CD4-positive, alpha-beta T cell treated with Interleukin-2 at 100 ng/mL for 4 hours (primary cell): ENCODE data around the gene AKR7A2.

Source experiments
- DNase-seq: peaks from one replicate; pipeline ENCODE4 v3.0.0-alpha.2; 2020; ENCODE audit warnings: low spot score

Gene AKR7A2

DNA sequence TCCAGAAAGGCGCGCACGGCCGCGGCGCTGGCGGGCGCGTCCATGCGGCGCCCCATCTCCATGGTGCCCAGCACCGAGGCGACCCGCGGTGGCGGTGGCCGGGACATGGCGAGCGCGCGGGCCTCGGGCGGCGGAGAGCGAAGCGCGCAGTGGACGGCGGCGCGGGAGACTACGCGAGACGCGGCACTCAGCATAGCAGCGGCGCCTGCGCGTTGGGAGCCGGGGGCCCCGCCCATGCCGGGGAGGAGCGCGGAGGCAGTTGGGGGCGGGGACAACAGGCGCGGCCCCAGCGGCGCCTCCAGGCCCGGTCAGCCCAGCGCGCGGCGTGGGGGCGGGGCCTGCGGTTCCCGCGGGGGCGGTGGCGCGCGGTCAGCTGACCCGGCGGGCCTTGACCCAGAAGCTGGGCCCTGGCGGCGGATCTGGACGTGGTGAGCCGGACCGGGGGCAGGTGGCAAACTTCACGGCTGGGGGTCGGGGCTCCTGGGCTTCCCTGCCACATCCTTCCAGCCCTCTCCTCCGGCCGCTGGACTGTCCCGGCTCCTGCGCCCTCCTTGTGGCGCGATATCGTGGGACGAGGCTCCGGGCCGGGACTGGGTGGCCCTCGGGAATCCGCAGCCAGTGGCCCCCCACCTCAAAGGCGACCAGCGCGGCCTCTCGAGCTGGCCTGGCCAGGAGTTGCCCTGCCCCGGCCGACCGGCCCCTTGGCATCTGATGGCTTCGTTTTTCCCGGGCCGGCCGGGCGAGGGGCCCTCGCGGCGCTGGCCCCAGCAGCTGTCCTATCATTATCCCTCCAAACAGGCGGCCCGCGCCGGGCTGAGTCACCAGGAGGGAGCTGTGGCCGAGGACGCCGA is at the start of gene AKR7A2, which contains the start of gene SLC66A1:
Gene AKR7A2, minus strand, starts transcription at position 214 of the 851 bp plus-strand sequence. Its CDS starts 20 bp downstream, at position 194.
Gene SLC66A1, plus strand, starts transcription at position 396 of the 851 bp plus-strand sequence. CDS start 5,352 bp downstream, outside the sequence.
- DNase-seq: peak; percentile 91

DNA sequence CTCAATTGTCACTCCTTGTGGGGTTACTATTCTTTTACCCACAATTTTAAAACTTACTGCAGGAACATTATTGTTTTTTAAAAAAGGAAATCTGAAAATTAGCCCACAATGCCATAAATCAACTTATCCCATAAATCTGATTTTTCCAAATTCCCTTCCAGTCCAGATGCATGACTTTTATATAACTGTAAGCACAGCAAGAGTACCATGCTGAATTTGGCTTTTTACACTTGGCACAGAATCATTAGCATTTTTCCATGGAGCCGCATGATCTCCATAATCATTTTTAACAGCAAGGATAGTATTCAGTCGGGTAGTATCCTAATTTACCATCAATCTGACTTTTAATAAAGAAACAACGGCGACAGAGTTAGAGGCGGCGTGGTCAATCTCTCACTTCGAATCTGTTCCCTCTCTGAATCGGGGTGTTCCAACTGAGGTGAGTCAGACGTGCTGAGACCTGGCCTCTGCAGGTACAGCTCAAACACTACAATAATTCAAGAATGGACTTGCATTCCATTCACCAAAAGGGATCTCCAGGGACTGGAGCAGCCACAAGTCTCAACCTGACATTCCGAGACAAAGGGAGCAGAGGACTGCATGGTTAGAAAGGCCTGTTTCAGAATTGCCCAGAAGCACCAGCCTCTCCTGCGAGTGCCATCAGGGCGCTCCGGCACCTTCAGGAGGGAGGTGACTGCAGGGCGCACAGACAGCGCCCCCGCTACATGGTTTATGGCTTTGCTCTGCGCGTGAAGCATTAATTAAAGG is 49.1 kb upstream of the AKR7A2 start:
- DNase-seq: no peak

DNA sequence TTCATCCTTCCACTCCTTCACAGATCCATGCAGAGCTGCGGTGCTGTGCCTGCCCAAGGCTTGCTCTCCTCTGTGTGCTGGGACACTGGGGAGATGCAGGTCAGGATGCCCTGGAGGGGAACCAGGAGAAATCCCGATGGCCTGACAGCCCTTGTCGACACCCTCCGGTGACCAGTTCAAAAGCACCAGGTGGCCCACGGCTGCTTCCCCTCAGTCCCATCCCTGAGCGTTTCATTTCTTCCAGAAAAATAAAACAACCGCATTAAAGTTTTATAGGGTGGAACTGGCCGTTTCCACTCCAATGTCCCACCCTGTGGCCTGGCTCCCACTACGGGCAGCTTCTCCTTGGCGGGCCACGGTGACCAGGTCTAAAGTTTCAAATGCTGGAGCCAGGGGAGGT is 48.5 kb upstream of the AKR7A2 start:
- no peak for DNase-seq

DNA sequence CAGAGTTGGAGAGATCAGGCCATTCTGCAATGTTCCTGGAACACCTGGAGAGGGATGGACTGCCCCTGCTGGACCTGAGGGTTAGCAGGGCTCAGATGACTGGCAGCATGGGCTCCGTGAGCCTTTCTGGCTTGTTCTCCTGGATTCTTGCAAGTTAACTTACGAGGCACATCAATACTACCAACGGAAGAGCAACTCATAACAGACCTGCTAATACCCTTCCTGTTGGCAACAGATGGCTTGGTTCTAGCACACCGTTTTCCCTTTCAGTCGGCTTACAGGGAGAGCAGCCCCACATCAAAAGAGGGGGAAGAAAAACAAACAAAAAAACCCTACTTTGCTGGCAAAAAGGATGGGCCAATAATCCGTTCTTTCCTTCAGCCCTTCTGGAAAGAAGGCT is 48.1 kb upstream of the AKR7A2 start:
- no peak for DNase-seq

DNA sequence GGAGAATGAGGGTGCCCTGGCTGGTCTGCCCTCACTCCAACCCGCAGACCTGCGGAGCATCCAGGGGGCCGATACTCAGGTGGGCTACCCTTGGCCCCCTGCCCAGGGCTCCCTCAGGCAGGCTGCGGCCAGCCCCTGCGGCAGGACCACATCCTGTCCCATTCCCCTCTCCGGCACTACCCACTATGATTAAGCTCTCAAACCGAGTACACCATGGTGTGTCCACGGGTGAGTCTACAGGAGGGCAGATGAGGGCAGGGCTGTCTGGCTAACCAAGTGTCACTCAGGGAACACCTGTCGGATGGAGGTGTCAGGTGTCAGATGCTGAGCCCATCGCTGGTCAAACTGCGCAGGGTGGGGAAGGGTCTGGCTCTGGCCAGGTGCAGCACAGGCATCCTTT is 47.4 kb upstream of the AKR7A2 start:
- no peak for DNase-seq

DNA sequence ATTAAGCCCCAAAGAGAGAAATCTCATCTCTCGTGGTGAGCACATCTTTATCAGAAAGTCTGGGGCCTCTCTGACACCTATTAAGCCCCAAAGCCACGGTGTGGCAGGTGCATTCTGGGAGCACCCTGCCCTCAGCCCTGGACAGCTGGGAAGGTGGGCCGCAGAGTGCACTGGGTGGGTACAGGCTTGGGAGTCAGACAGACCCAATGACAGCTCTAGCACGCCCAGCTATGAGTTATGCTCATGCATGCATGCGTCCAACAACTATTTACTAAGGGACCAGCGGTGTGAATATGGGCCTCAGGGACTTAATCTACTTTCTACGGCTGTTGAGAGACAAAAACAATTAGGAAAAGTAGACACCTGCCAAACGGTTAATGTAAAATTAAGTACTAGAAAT is 46.8 kb upstream of the AKR7A2 start:
- no peak for DNase-seq

DNA sequence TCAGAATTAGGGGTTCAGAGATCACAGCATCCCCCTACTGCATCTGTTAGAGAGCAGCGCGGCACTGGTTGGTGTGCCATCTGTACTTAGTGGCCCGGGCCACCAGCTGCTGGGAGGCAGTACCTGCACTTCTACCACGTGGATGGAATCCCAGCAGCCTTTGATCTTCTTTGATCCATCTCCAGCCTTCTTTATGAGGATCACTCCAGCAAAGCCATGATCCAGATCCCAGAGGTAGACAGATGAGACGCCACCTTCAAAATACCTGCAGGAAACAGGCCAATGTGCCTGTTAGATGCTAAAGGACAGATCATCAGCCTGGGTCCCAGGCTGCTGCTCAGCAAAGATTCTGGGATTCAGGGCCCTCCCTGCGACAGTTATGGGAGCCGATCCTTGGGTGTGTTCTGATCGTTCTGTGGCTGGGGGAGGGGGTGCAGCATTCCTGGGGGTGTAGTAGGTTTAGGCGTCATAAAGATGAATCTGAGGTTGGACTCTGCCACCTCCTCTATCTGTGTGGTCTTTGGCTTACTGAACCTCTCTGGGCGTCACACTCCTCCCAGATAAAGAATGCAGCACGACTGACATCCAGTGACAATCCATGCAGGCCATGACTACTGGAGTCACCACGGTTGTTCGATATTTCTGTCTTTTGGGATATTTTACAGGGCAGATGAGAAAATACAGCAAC is 45.5 kb upstream of the AKR7A2 start:
- no peak for DNase-seq

DNA sequence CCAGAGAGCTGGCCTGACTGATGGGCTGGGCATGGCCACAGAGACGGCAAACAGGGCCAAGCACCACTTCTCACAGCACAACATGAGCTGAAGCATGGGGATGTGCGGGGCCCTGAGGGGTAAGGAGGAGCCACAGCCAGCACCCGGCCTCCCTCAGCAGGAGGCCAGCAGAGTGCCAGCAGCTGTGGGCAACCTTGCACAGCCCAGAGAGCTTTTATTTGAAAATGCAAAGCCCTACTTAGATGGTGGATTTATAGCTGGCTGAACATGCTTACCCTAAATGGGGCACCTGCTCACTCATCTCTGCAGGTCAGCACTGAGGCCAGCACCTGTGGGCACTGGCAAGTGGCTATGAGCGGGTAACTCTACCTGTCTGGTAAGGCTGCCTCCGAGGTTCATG is 44.3 kb upstream of the AKR7A2 start:
- DNase-seq: no peak

DNA sequence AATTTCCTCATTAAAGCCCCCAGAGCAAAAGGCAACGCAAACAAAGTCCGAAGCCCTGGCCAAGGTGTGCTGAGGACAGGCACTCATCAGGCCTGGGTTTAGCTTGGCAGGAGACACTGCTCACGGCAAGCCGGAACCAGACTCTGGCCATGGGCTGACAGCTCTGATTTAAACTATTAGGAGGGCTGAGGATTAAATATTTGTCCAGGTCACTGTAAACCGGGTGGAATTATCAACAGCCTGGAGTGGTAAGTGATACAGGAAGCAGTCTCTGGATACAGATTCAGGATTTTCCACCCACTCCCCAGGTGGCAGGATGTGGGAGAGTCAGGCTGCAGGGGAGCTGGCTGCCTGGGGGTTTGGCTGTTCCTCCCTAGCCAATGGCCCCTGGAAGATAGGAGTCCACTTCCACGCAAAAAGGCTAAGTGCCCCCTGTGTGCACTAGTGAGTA is 42.6 kb upstream of the AKR7A2 start:
- DNase-seq: no peak

DNA sequence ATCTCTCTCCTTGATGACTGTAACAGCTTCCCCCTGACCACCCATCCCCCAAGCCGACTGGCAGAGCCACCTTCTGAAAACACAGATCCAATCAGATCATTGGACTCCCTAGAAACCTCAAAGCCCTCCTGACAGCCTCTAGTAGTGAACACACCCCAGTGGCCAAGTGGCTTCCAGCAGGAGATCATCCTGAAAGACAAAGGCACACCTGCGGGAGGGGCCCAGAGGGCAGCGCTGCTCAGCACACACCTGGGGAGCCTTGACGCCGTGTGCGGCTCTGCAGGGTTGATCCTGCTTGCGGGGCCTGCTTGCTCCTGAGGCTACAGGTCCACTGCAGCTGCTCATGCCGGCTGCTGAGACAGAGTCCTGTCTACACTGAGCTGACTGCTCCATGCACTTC is 41.7 kb upstream of the AKR7A2 start:
- DNase-seq: no peak

DNA sequence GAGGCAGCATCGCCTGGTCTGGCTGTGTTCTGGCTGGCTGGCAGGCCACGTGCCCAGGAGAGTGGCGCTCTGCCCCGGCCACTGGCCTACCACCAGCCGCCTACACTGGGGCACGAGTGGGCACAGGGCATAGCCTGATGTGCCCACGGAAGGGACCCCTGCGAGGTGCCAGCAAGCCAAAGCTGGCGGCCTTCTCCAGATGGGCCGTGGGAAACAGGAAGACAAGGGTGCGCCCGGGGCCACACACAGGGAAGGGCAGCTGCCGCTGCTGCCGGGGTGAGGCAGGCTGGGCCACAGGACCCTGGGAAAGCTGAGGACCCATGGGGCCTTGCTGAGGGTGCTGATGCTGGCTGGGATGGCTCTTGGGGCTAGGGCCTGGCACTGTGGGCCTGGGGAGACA is 40.9 kb upstream of the AKR7A2 start:
- no peak for DNase-seq

DNA sequence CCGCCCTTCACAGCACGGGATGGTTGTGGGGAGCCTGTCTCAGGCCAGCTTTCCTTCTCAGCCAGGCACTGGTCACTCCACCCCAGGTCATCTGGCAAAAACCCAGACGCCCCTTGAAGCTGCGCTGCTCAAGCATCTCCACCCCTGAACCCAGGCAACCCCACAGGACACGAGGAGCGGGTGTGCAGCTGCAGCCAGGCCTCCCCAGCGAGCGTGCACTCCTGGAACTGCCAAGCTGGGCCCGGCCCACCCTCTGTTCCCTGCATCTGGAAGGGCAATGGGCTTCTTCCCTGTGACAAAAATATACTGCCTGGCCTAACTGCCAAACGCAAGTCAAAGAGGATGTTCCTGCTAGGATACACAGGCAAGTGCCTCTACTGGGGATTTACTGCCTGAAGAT is 39.9 kb upstream of the AKR7A2 start:
- no peak for DNase-seq

DNA sequence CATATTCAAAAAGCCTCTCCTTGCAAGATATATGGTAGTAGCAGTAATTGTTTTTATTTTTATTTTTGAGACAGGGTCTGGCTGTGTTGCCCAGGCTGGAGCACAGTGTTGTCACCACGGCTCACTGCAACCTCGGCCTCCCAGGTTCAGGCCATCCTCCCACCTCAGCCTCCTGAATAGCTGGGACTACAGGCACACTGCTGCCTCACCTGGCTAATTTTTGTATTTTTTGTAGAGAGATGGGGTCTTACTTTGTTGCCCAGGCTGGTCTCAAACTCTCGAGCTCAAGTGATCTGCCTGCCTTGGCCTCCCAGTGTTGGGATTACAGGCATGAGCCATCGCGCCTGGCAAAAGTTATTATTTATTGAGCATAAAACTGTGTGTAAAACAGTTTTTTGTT is 38.6 kb upstream of the AKR7A2 start:
- DNase-seq: no peak

DNA sequence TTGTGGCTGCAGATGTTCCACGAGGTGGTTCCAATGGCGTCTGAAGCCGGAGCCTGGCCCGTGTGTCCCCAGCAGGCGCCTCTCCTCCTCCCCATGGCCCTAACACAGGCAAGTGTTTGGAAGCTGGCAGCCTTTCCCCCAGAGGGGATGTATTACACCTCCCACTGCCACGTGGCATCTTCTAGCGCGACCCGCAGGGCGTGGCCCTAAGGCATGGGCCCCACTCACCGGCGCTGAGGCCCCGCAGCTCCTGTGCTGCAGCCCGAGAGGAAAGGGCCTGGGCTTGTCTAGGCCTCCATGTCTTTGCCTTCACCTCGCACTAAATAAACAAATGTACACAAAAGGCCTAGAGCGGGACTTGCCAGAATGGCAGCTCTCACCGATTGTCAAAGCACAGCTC is 38.1 kb upstream of the AKR7A2 start:
- no peak for DNase-seq

DNA sequence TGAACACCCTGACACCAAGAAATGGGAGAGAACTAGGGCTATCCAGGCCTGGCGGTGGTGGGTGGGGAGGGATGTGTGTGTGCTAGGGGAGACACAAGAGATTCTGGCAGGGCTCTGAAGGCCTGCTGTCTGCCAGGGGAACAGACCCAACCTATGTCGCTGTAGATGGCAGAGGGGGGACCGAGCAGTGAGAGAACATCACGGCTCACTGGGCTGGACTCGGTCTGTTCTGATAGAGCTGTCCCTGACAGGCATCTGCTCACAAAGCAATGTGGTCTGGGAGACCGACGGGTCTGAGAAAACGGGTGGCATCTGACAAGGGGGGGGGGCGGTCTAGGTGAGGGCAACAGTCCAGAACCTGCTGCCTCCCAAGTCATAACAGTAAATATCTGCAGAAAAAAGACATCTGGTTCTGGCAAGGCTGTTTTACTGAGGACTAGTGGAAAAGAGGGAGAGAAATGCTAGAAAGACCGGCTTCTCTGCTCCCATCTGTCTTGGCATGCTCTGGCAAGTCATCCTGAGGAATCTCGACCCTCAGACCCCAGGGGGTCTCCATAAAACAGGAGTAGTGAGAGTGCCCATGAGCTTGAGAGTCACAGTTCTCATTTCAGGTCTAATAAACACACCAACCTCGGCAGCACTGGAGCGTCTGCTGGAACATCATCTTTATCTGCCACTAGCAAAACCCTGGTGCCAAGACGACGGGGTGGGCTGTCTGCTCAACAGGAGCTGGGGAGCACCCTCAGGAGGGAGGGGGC is 36.7 kb upstream of the AKR7A2 start:
- DNase-seq: no peak

DNA sequence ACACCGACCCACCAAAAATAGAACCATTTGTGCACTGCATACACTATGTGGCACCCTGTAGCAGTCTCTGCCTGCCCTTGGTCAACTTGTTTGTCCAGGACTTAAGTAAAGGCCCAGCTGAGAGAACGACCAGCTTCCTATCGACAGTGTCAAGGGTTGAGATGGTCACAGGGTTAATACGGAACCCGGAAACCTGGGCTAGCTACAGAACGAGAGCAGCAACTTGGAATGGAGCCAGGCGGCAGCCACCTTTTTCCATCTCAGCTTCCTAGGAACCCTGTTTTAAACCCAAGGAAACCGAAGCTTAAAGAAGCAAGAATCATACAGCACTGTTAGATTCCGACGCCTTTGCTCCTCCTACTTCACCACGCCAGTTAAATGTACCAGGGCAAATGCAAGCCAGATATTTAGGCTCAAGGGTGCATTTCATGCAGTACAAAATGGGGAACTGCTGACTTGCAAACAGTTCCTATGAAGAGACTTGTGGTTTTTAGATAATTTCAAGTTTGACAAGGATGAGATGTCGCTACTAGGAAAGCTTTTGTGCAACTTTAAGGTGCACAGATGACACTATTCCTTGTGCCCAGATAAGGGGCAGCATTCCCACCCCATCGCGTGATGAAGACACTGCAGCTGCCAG is 35.7 kb upstream of the AKR7A2 start:
- DNase-seq: no peak

DNA sequence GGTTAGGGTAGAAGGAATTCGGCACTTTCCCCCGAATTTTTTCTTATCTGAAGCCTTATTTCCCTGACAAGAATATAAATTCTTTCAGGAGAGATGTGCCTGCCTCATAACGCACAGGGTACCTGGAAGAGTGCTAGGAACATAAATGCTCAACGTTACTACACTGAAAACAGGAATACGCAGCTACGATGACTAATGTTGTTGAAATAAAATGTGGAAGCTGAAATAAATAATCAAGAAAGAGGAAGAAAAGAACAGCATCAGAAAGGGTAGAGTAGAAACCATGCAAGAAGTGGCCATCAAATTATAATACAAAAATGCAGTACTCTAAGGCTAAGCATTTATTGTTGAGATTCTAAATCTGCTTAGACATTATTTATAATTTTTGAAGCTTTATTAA is 34.1 kb upstream of the AKR7A2 start:
- no peak for DNase-seq

DNA sequence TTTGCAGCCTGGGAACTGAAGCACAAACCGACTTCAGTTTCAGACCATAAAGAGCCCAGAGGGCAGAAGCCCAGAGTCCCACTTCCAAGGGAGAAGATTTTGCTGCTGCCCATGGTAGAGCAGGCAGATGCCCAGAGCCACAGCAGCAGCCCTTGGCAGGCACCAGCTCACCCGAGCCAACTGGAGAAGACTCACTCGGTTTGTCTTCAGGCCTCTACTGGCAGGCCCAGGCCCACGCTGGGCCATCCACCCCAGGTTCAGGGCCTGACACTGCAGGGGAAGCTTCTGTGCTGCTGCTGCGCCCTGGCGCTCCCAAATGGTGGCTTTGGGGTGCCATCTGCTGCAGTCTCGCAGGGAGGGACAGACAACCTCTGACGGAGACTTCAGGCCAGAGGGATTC is 33.4 kb upstream of the AKR7A2 start:
- DNase-seq: no peak

DNA sequence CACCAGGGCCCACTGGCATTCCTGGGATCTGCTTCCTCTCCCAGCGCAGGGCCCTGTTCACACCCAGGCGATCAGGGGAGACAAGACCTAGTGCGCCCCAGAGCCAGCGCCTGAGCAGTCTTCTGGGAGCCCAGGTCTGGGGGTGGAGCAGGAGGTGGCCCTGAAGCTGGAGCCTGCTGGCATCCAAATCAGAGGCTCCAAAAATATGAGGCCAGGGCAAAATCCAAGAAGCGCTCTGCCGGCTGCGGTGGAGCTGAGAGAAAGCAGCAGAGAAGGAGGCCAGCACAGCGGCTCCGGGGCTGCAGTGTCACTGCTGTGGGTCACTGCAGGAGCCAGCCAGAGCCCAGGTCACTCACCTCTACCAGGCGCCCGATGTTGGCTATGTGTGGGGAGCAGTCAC is 32.9 kb upstream of the AKR7A2 start:
- no peak for DNase-seq

DNA sequence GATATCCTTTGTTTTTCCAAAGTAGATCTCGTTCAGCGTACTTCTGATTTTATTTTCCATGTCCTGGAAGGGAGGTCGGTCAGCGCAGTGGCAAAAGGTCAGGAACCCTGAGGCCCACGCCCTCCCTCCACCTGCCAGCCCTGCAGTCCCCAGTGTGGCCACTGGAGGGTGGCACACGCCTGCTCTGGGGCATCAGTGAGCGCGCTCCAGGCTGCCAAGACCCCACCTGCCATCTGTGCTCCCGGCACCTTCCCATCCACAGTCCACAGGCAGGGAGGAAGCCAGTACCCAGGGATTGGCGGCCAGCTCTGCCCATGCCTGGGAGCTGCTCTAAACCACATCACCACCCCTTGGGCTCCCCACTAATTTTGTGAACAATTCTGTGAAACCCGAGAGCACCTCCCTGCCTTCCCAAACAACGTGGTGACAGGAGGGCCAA is 32.4 kb upstream of the AKR7A2 start:
- peak; percentile 28 for DNase-seq

DNA sequence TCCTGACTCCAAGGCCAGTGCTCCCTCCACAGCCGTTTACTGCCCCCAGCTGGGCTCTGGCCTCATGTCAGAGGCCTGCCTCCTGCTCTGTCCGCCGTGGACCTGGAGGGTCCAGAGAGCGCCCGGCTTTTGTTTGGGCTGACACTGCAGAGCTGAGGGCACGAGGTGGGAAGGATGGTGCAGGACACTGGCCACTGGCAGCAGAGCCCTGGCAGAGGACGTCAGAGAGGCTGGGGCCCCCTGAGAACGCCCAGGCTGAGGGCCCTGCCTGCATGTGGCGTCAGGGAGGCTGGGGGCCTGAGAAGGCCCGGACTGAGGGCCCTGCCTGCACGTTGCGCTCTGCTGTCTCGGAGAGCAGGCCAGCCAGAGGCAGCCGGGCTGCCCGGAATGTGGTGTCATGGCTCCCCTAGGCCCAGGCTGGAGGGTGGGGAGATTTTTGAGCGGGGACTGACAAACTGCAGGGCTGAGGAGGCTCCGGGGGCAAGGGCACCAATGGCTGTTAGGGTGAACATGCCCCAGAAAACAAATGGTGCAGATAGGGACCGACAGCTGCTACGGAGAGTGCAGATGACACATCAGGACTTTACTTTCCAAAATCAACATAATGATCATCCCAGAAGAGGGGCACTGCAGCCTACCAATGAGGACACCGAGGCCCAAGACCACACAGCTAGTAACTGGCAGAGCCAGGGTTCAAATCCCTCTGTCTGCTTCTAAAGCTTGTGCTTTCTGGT is 31.8 kb upstream of the AKR7A2 start:
- no peak for DNase-seq
